GM12878 (cell line): ENCODE measurements around the gene RIMBP2. TPM values are rescaled to one million over a fixed set of nuclear protein-coding genes. Genes with fewer than 3 reads are reported as not detected.

Experiments used
- ATAC-seq: fragments of 200-7000 bp; cut with Tn5 transposase; 3 replicates; pipeline ENCODE4 v1.9.1; 2020; ENCODE audit warnings: mild to moderate bottlenecking, moderate library complexity
- BruUV-seq: library from RNA; stranded (reverse); fragments of 400-500 nt; replicated peaks from 2 replicates; lab custom pipeline; 2021; lab: Mats Ljungman, UMichigan
- CTCF ChIA-PET: fragments of 300-600 bp; sonication (Branson Sonifier 250); formaldehyde crosslinking; extraction: SDS; loops from one replicate; lab custom pipeline; 2021; ENCODE audit warnings: inconsistent platforms; lab: Yijun Ruan, JAX
- POLR2A ChIA-PET: fragments of 350-600 bp; formaldehyde crosslinking; extraction: SDS; loops from one replicate; lab custom pipeline; 2021; ENCODE audit warnings: inconsistent platforms; lab: Charles Lee
- RAD21 ChIA-PET: fragments of 300-600 bp; sonication (Branson Sonifier 250); formaldehyde crosslinking; loops from one replicate; lab custom pipeline; 2023; ENCODE audit warnings: antibody characterized with exemption; ENCODE audit not compliant: unreplicated experiment; lab: Charles Lee
- SMC1A ChIA-PET: fragments of 300-600 bp; sonication (Branson Sonifier 250); formaldehyde crosslinking; loops from one replicate; lab custom pipeline; 2023; ENCODE audit not compliant: unreplicated experiment, uncharacterized antibody; lab: Charles Lee
- DNase-seq: peaks from one replicate; pipeline ENCODE4 v3.0.0-alpha.2; 2011; ENCODE audit warnings: low read depth, low spot score
- FAIRE-seq: peaks from 3 replicates; lab custom pipeline; 2011; peaks lifted over from hg19 to GRCh38; lab: Jason Lieb, UNC
- H2AFZ ChIP-seq: 2 replicates; pipeline ENCODE4 v1.6.0; 2011; ENCODE audit warnings: low read depth, low read length, control low read depth; ENCODE audit not compliant: control insufficient read depth
- H3K27ac ChIP-seq: 2 replicates; pipeline ENCODE4 v1.5.1; 2011; ENCODE audit warnings: control low read depth; ENCODE audit not compliant: control insufficient read depth, insufficient read depth
- H3K27me3 ChIP-seq, 2 experiments: replicated peaks in 1 of 2; 2 replicates each; pipeline versions ENCODE4 v1.6.0 to v1.6.1; 2011; ENCODE audit warnings: low read length in 1 of 2; ENCODE audit not compliant: control insufficient read depth in 2 of 2, insufficient read depth in 2 of 2
- H3K36me3 ChIP-seq, 2 experiments: 2 replicates each; pipeline ENCODE4 v1.5.1; 2011; ENCODE audit warnings: low read length in 1 of 2; ENCODE audit not compliant: control insufficient read depth in 2 of 2, insufficient read depth in 2 of 2
- H3K4me1 ChIP-seq: 2 replicates; pipeline ENCODE4 v1.6.1; 2011; ENCODE audit warnings: mild to moderate bottlenecking, low read length, moderate library complexity, mixed read lengths; ENCODE audit not compliant: control insufficient read depth, insufficient read depth
- H3K4me2 ChIP-seq: 2 replicates; pipeline ENCODE4 v1.6.0; 2011; ENCODE audit warnings: control low read depth; ENCODE audit not compliant: control insufficient read depth, insufficient read depth
- H3K4me3 ChIP-seq: fragments of 200-600 bp; sonication (generic); 2 replicates; pipeline ENCODE4 v1.5.1; 2016
- H3K79me2 ChIP-seq: 2 replicates; pipeline ENCODE4 v1.6.0; 2011; ENCODE audit warnings: low read length; ENCODE audit not compliant: control insufficient read depth, insufficient read depth
- H3K9ac ChIP-seq: 2 replicates; pipeline ENCODE4 v1.8.0; 2011; ENCODE audit warnings: low read length, control low read depth, mixed read lengths; ENCODE audit not compliant: control insufficient read depth, insufficient read depth
- H3K9me3 ChIP-seq: replicated peaks from 3 replicates; pipeline ENCODE4 v1.5.1; 2011; ENCODE audit warnings: mild to moderate bottlenecking, low read length; ENCODE audit not compliant: control insufficient read depth, insufficient read depth
- H4K20me1 ChIP-seq: 2 replicates; pipeline ENCODE4 v1.6.0; 2011; ENCODE audit not compliant: control insufficient read depth, insufficient read depth
- BCL11A ChIP-seq: IDR thresholded peaks from 2 replicates; pipeline ENCODE4 v1.6.1; 2011; ENCODE audit warnings: low read depth, low read length
- CBX3 ChIP-seq: fragments of 200-600 bp; sonication (generic); IDR thresholded peaks from 2 replicates; pipeline ENCODE4 v1.6.1; 2016; ENCODE audit warnings: low read depth, borderline replicate concordance
- CBX5 ChIP-seq: sonication (generic); IDR thresholded peaks from 2 replicates; pipeline ENCODE4 v1.6.1; 2016; ENCODE audit warnings: low read depth, moderate library complexity, mild to moderate bottlenecking, inconsistent platforms
- E2F4 ChIP-seq: IDR thresholded peaks from 2 replicates; pipeline ENCODE4 v1.6.1; 2012; ENCODE audit warnings: low read depth, low read length, improper control_type of control experiment
- ETV6 ChIP-seq, 2 experiments: fragments of 450-650 bp in 1 of 2; IDR thresholded peaks in 1 of 2; conservative IDR thresholded peaks in 1 of 2; 2 replicates each; pipeline ENCODE4 v1.6.1; 2014; ENCODE audit warnings: antibody characterized with exemption in 1 of 2, borderline replicate concordance in 1 of 2, low read depth in 1 of 2, mild to moderate bottlenecking in 1 of 2, moderate library complexity in 1 of 2
- MLLT1 ChIP-seq: fragments of 450-650 bp; IDR thresholded peaks from 2 replicates; pipeline ENCODE4 v1.6.1; 2016; ENCODE audit warnings: mild to moderate bottlenecking
- PBX3 ChIP-seq: IDR thresholded peaks from 2 replicates; pipeline ENCODE4 v1.6.1; 2011; ENCODE audit warnings: mild to moderate bottlenecking, low read depth, low read length, moderate library complexity; ENCODE audit not compliant: insufficient replicate concordance
- RUNX3 ChIP-seq: IDR thresholded peaks from 2 replicates; pipeline ENCODE4 v1.6.1; 2012; ENCODE audit warnings: low read length, inconsistent platforms
- SIX5 ChIP-seq: IDR thresholded peaks from 2 replicates; pipeline ENCODE4 v1.6.1; 2011; ENCODE audit warnings: mild to moderate bottlenecking, low read depth, low read length, moderate library complexity; ENCODE audit not compliant: severe bottlenecking
- STAT1 ChIP-seq: fragments of 450-650 bp; conservative IDR thresholded peaks from 2 replicates; pipeline ENCODE4 v1.6.1; 2014; ENCODE audit warnings: antibody characterized with exemption, mild to moderate bottlenecking
- USF1 ChIP-seq: IDR thresholded peaks from 2 replicates; pipeline ENCODE4 v1.6.1; 2011; ENCODE audit warnings: borderline replicate concordance, low read depth, mild to moderate bottlenecking, moderate library complexity, mixed read lengths, low read length; ENCODE audit not compliant: insufficient read depth; ENCODE audit errors: extremely low read length
- ZNF274 ChIP-seq: IDR thresholded peaks from one replicate; pipeline ENCODE4 v1.8.0; 2011; ENCODE audit not compliant: insufficient read length, insufficient read depth
- WGBS: methylation state at CpG from one replicate; pipeline ENCODE4 v1.1.6; 2016; ENCODE audit warnings: low lambda C conversion rate; ENCODE audit not compliant: insufficient replicate concordance, insufficient coverage; ENCODE audit errors: missing lambda C conversion rate; 5-methylcytosine and 5-hydroxymethylcytosine counted together
- in situ Hi-C: fragments of 300-500 bp; cut with MboI; formaldehyde crosslinking; loops from 9 replicates; pipeline ENCODE4 v1.14.3; 2018; ENCODE audit warnings: mixed read lengths
- intact Hi-C: fragments of 100-400 bp; cut with micrococcal nuclease; formaldehyde crosslinking; loops from one replicate; pipeline ENCODE4 v1.14.2; 2022; ENCODE audit not compliant: unreplicated experiment
- polyA plus RNA-seq, 11 experiments: library from polyadenylated mRNA; depleted of rRNA in 4 of 11; unstranded in 6 of 11; stranded (reverse) in 5 of 11; fragments of >200 nt; fragmentation: Nextera tagmentation in 4 of 11; fragmentation: Illumina TruSeq in 1 of 11; extraction: Ambion mirVana in 4 of 11; extraction: Trizol in 1 of 11; gene quantifications; 1 replicate in 1 of 11; 2 replicates in 10 of 11; pipeline versions ENCODE4 v1.2.1 to v1.2.3, GENCODE V29; 2011 to 2016; ENCODE audit warnings: inconsistent platforms in 2 of 11, missing spikeins in 2 of 11, low read depth in 1 of 11
- total RNA-seq, 4 experiments: library from RNA; depleted of rRNA in 3 of 4; stranded (reverse); fragments of >200 nt in 3 of 4; fragmentation: Illumina TruSeq in 1 of 4; extraction: Trizol in 1 of 4; gene quantifications; 2 replicates each; pipeline versions ENCODE4 v1.2.1 to v1.2.3, GENCODE V29; 2013 to 2021
- TF ChIP-seq, protein P1 (sequence below): IDR thresholded peaks from 2 replicates; pipeline ENCODE4 v1.6.1; 2011; ENCODE audit warnings: borderline replicate concordance, low read depth, mild to moderate bottlenecking, moderate library complexity, low read length; ENCODE audit not compliant: insufficient read depth, poor library complexity, severe bottlenecking

The RIMBP2 gene
- total and polyA plus RNA-seq, 10 of the 15 experiments (the other 5 are each of a cell fraction or from before 2014, with no cell fraction given), result 0.04 to 2.9 (median 0.07) TPM; not detected in 1

GRCh38 chr12:130384234-130384633, 331.9 kb downstream of the RIMBP2 start:
- no peak overlapping the region for H3K9ac ChIP-seq
- POLR2A ChIA-PET, result no interaction called here

More at GRCh38 chr12:130384234-130384633, 331.9 kb downstream of the RIMBP2 start:
- 0% methylated on average over 3 of the region's 3 CpGs for WGBS
- Histone ChIP-seq H3K4me3 (no peak overlapping the region), H2AFZ (no peak overlapping the region), H3K36me3 (no peaks in the 10 kb centered on the region), H3K27ac (no peak overlapping the region), H3K79me2 (no peaks in the 10 kb centered on the region), H3K4me2 (no peak overlapping the region), H3K4me1 (no peaks in the 10 kb centered on the region), H3K27me3 (no peaks in the 10 kb centered on the region), H4K20me1 (no peaks in the 10 kb centered on the region), H3K9me3 (no peaks in the 10 kb centered on the region; the same call in 2 of the 3 replicates)
- RAD21 ChIA-PET, result no interaction called here
- CTCF ChIA-PET, result interaction anchor here (1.4 kb wide), 1 partner anchor 10 kb away, joined by 3 read pairs; no protein-coding TSS in a partner anchor
- DNase-seq (no peak), FAIRE-seq (no peak), ATAC-seq (no peak)
- BruUV-seq, result no TSS peak
- in situ Hi-C loops (no loop called here), intact Hi-C loops (no loop called here)
- SMC1A ChIA-PET, result no interaction called here
- TF ChIP-seq ETV6 (conservative IDR thresholded peaks at IDR 0.05 in 1 of 2, IDR thresholded peaks at IDR 0.05 in 1 of 2; ENCODE audit: borderline replicate concordance in 1 of 2, low read depth in 1 of 2) (no peak), PBX3 (no peak), USF1 (no peak), STAT1 (no peak), CBX5 (no peak), SIX5 (no peak), CBX3 (no peak), MLLT1 (no peak), BCL11A (no peak), ZNF274 (no peak), RUNX3 (no peak), E2F4 (no peak)
- TF ChIP-seq, protein P1, sequence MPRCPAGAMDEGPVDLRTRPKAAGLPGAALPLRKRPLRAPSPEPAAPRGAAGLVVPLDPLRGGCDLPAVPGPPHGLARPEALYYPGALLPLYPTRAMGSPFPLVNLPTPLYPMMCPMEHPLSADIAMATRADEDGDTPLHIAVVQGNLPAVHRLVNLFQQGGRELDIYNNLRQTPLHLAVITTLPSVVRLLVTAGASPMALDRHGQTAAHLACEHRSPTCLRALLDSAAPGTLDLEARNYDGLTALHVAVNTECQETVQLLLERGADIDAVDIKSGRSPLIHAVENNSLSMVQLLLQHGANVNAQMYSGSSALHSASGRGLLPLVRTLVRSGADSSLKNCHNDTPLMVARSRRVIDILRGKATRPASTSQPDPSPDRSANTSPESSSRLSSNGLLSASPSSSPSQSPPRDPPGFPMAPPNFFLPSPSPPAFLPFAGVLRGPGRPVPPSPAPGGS, result no peak
